DND-41 (cell line): Measurements from ENCODE around the gene LRRC4.

ENCODE experiments used
- CTCF ChIP-seq: IDR thresholded peaks from 2 replicates; pipeline ENCODE4 v1.5.1; 2012; ENCODE audit warnings: borderline replicate concordance, low read length, moderate library complexity, mild to moderate bottlenecking; ENCODE audit not compliant: poor library complexity, severe bottlenecking; ENCODE audit errors: extremely low read depth
- EZH2 ChIP-seq: IDR thresholded peaks from 3 replicates; pipeline ENCODE4 v1.6.1; 2012; ENCODE audit warnings: borderline replicate concordance, low read depth, mild to moderate bottlenecking, moderate library complexity, low read length, inconsistent platforms; ENCODE audit not compliant: severe bottlenecking

- TF ChIP-seq CTCF (no peak), EZH2 (no peak)
These were observed 47.1 kb upstream of the LRRC4 start for GRCh38 chr7:128078309-128078708.
